Kidney capillary endothelial cell (primary cell): ENCODE measurements around the gene TGM4.

ENCODE experiments used
- DNase-seq: peaks from one replicate; pipeline ENCODE4 v3.0.0-alpha.2; 2018; ENCODE audit warnings: low spot score

The TGM4 gene

DNA sequence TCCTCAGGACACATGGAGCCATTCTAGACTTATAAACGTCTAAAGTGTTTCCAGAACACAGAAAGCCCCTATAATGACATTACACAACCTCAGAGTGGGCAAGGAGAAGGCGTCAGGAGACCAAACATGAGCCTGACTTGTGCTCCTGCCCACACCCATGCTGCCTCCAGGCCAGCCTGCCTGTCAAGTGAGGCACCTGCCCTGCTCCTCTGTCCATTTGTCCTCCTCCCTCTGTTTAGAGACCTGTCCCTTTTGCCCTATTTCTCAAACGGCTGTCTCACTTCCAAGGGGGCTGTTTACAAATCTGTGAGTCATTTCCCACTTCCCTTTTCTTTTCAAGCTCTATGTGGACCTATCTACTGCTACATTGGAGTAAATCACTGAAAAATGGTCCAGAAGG lies 80.6 kb downstream of the TGM4 start:
- peak; percentile 50 for DNase-seq

DNA sequence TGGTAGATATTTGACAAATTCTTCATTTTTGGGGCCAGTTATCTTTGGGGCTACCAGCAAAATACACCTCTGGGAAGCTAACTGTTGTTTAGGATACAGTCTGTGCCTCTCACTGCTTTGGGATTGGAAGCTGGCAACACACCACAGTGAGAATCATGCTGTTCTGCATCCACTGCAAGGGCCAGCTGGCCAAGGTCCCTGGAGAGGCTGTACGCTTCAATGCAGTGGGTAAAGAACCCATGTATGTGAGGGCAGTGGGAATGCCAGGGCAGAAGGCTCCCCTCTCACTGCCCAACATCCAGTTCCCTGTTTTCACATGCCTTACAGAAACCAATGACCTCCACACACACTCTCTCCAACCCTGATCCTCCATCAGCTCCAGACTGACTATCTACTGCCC lies 81.5 kb downstream of the TGM4 start:
- no peak for DNase-seq

GRCh38 chr3:44957986-44958385 lies 83.6 kb downstream of the TGM4 start:
- DNase-seq = no peak

- no peak for DNase-seq
Measured at GRCh38 chr3:44958386-44958785, 84.0 kb downstream of the TGM4 start.

GRCh38 chr3:44960387-44961026 lies 86.1 kb downstream of the TGM4 start:
- DNase-seq = no peak

GRCh38 chr3:44961888-44962287 lies 87.5 kb downstream of the TGM4 start:
- no peak for DNase-seq

DNA sequence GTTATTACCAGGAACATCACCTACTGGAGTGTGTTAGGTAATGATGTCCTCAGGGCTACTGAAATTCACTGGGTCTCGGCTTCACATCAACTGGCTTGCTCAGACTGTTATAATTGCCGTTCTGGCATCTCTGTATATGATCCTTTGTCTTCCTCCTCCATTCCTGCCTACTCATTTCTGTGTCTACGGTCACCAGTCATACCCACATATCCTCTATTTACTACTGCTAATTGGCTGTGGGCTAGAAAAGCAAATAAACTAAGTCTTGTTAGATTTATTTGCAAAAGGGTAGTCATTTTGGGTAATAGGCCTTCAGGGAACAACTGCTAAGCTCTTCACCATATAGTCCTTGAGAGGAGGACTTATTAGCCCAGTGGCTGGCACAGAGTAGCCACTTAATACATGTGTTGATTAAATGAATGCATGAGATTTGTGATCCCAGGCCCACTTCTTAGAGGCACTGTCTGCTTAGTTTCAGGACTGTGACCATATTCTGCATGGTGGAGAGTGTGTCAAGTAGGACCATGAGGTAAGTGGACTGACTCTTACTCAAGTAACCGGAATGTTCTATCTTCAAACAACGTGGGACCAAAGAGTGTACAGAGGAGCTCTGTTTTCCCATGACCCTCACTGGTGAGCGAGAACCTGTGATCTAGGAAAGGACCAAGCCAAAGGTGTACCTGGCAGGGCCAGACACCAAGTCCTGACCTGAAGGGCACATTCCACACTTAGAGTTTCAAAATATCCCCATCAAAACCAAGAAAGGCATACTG lies 88.4 kb downstream of the TGM4 start:
- DNase-seq = no peak

- no peak for DNase-seq
Measured at GRCh38 chr3:44963571-44964325, 89.3 kb downstream of the TGM4 start.
